SK-N-SH (cell line): ENCODE measurements around the gene OR4P4. TPM values are rescaled to one million over a fixed set of nuclear protein-coding genes. Genes with fewer than 3 reads are reported as not detected.

Experiments
- CTCF ChIA-PET: fragments of 300-600, 350-600 bp; formaldehyde crosslinking; extraction: SDS; loops from one replicate; lab custom pipeline; 2021; lab: Yijun Ruan, JAX
- POLR2A ChIA-PET: fragments of 350-600 bp; sonication (Branson Sonifier 250); formaldehyde crosslinking; extraction: SDS; loops from one replicate; lab custom pipeline; 2020; ENCODE audit warnings: antibody characterized with exemption, inconsistent platforms; lab: Yijun Ruan, JAX
- DNase-seq: peaks from one replicate; pipeline ENCODE4 v3.0.0; 2012
- H2AFZ ChIP-seq: fragments of 200-600 bp; sonication (generic); 2 replicates; pipeline ENCODE4 v1.8.1; 2016; ENCODE audit warnings: antibody characterized with exemption, mild to moderate bottlenecking, low read depth
- H3F3A ChIP-seq: fragments of 200-600 bp; sonication (generic); replicated peaks from 2 replicates; pipeline ENCODE3; 2016; ENCODE audit warnings: antibody characterized with exemption, mild to moderate bottlenecking; ENCODE audit not compliant: insufficient read depth
- H3K27ac ChIP-seq, 2 experiments: fragments of 200-500 bp in 1 of 2; fragments of 200-600 bp in 1 of 2; sonication (Bioruptor generic) in 1 of 2; sonication (generic), shearing (Covaris generic) in 1 of 2; 2 replicates each; pipeline versions ENCODE4 v1.5.1 to v1.6.1; 2014 to 2016; ENCODE audit warnings: low read depth in 2 of 2, inconsistent platforms in 1 of 2, low read length in 1 of 2, mild to moderate bottlenecking in 1 of 2, mixed read lengths in 1 of 2
- H3K27me3 ChIP-seq: fragments of 200-600 bp; sonication (generic), shearing (Covaris generic); 2 replicates; pipeline ENCODE4 v1.6.1; 2016; ENCODE audit warnings: mixed run types; ENCODE audit not compliant: insufficient read depth
- H3K36me3 ChIP-seq, 2 experiments: fragments of 200-500 bp in 1 of 2; fragments of 200-600 bp in 1 of 2; sonication (Bioruptor generic) in 1 of 2; sonication (generic) in 1 of 2; replicated peaks in 1 of 2; 2 replicates each; pipeline versions ENCODE3 to v1.5.1; 2014 to 2016; ENCODE audit warnings: low read length in 1 of 2, mild to moderate bottlenecking in 1 of 2; ENCODE audit not compliant: insufficient read depth in 2 of 2, control insufficient read depth in 1 of 2
- H3K4me1 ChIP-seq, 2 experiments: fragments of 200-500 bp in 1 of 2; fragments of 200-600 bp in 1 of 2; sonication (Bioruptor generic) in 1 of 2; sonication (generic), shearing (Covaris generic) in 1 of 2; 2 replicates each; pipeline versions ENCODE4 v1.5.1 to v1.6.1; 2014 to 2016; ENCODE audit warnings: low read depth in 1 of 2, low read length in 1 of 2, mixed run types in 1 of 2; ENCODE audit not compliant: insufficient read depth in 2 of 2, control insufficient read depth in 1 of 2
- H3K4me2 ChIP-seq: fragments of 200-600 bp; sonication (generic), shearing (Covaris generic); 2 replicates; pipeline ENCODE4 v1.6.1; 2017; ENCODE audit warnings: mixed run types
- H3K4me3 ChIP-seq, 2 experiments: fragments of 200-500 bp in 1 of 2; fragments of 200-600 bp in 1 of 2; sonication (Bioruptor generic) in 1 of 2; sonication (generic), shearing (Covaris generic) in 1 of 2; 2 replicates each; pipeline versions ENCODE4 v1.5.1 to v1.8.1; 2014 to 2016; ENCODE audit warnings: low read depth in 2 of 2, inconsistent platforms in 1 of 2, low read length in 1 of 2, mild to moderate bottlenecking in 1 of 2, mixed read lengths in 1 of 2, moderate library complexity in 1 of 2
- H3K79me2 ChIP-seq: fragments of 200-600 bp; sonication (generic); 2 replicates; pipeline ENCODE4 v1.8.1; 2017; ENCODE audit warnings: mild to moderate bottlenecking; ENCODE audit not compliant: insufficient read depth
- H3K9ac ChIP-seq: fragments of 200-600 bp; sonication (generic); 2 replicates; pipeline ENCODE4 v1.6.1; 2017; ENCODE audit warnings: mixed run types
- H3K9me2 ChIP-seq: fragments of 200-600 bp; sonication (generic); 2 replicates; pipeline ENCODE4 v1.6.1; 2017; ENCODE audit warnings: mixed run types
- H3K9me3 ChIP-seq: fragments of 200-600 bp; sonication (generic); 2 replicates; pipeline ENCODE4 v1.6.1; 2017; ENCODE audit warnings: mixed run types, mild to moderate bottlenecking, moderate library complexity
- H4K20me1 ChIP-seq: fragments of 200-600 bp; sonication (generic); 2 replicates; pipeline ENCODE4 v1.6.1; 2017; ENCODE audit warnings: mild to moderate bottlenecking, mixed run types; ENCODE audit not compliant: insufficient read depth
- CHD2 ChIP-seq: fragments of 150-350 bp; IDR thresholded peaks from 2 replicates; pipeline ENCODE4 v1.6.1; 2018; ENCODE audit warnings: low read length; ENCODE audit not compliant: partially characterized antibody
- CTCF ChIP-seq: fragments of 200-600 bp; sonication (generic); IDR thresholded peaks from 2 replicates; pipeline ENCODE4 v1.6.1; 2017; ENCODE audit warnings: antibody characterized with exemption, mild to moderate bottlenecking, moderate library complexity
- FOXJ3 ChIP-seq: sonication (generic); formaldehyde crosslinking; IDR thresholded peaks from 2 replicates; pipeline ENCODE4 v1.5.1; 2020; ENCODE audit warnings: mild to moderate bottlenecking, missing genetic modification reagents
- GATA2 ChIP-seq: sonication (generic); formaldehyde crosslinking; IDR thresholded peaks from 2 replicates; pipeline ENCODE4 v1.5.0; 2020; ENCODE audit warnings: mild to moderate bottlenecking, missing genetic modification reagents
- IRF3 ChIP-seq: fragments of 150-350 bp; IDR thresholded peaks from 2 replicates; pipeline ENCODE4 v1.6.1; 2016; ENCODE audit warnings: mild to moderate bottlenecking, low read depth, low read length
- MXI1 ChIP-seq: IDR thresholded peaks from 2 replicates; pipeline ENCODE4 v1.6.1; 2012; ENCODE audit warnings: mild to moderate bottlenecking, low read depth, low read length, improper control_type of control experiment
- NFIC ChIP-seq: IDR thresholded peaks from 2 replicates; pipeline ENCODE4 v1.4.0; 2012; ENCODE audit warnings: borderline replicate concordance
- NRF1 ChIP-seq: IDR thresholded peaks from 2 replicates; pipeline ENCODE4 v1.6.1; 2012; ENCODE audit warnings: low read depth, mild to moderate bottlenecking, low read length
- PBX3 ChIP-seq: IDR thresholded peaks from 2 replicates; pipeline ENCODE4; 2012
- RAD21 ChIP-seq: IDR thresholded peaks from 2 replicates; pipeline ENCODE4 v1.6.1; 2012; ENCODE audit warnings: mild to moderate bottlenecking, low read length
- RCOR1 ChIP-seq: fragments of 150-350 bp; IDR thresholded peaks from 2 replicates; pipeline ENCODE4 v1.6.1; 2017; ENCODE audit warnings: antibody characterized with exemption, low read length
- RXRA ChIP-seq: IDR thresholded peaks from 2 replicates; pipeline ENCODE4 v1.4.0; 2012; ENCODE audit warnings: low read depth, mild to moderate bottlenecking, borderline replicate concordance
- SIN3A ChIP-seq: IDR thresholded peaks from 2 replicates; pipeline ENCODE4 v1.6.1; 2012; ENCODE audit warnings: low read depth, mild to moderate bottlenecking, low read length, moderate library complexity, borderline replicate concordance
- SMC3 ChIP-seq: IDR thresholded peaks from 2 replicates; pipeline ENCODE4 v1.6.1; 2012; ENCODE audit warnings: low read depth, low read length, improper control_type of control experiment
- USF1 ChIP-seq: IDR thresholded peaks from 2 replicates; pipeline ENCODE4 v1.4.0; 2012; ENCODE audit warnings: low read depth, borderline replicate concordance
- USF2 ChIP-seq: fragments of 150-350 bp; IDR thresholded peaks from 2 replicates; pipeline ENCODE4 v1.6.1; 2017; ENCODE audit warnings: antibody characterized with exemption, low read length, low read depth, borderline replicate concordance
- YY1 ChIP-seq: IDR thresholded peaks from 2 replicates; pipeline ENCODE4 v1.4.0; 2012; ENCODE audit warnings: low read depth, mild to moderate bottlenecking
- WGBS: methylation state at CpG from one replicate; pipeline ENCODE4 v1.1.6; 2017; ENCODE audit warnings: low lambda C conversion rate; 5-methylcytosine and 5-hydroxymethylcytosine counted together
- polyA plus RNA-seq, 3 experiments: library from polyadenylated mRNA; depleted of rRNA; stranded (reverse); fragments of >200 nt; gene quantifications; 2 replicates each; pipeline ENCODE4 v1.2.3, GENCODE V29; 2012

OR4P4 gene
- polyA plus RNA-seq, 1 of the 3 experiments (the other 2 are of a cell fraction), result not detected

GRCh38 chr11:55648027-55648426 lies 13.1 kb downstream of the OR4P4 start, which contains the start of gene OR4S2:
Gene OR4S2 (plus strand): TSS chr11:55648327. CDS start chr11:55650904, 2,577 bp downstream.
- no peaks in the 10 kb centered on the region for H3K4me1 ChIP-seq
- H2AFZ ChIP-seq, result no peak within 1 kb of the TSS
- no peaks in the 10 kb centered on the region for H3K79me2 ChIP-seq
- H3K27ac ChIP-seq, result no peak within 1 kb of the TSS
- H3K9me3 ChIP-seq, result no peaks in the 10 kb centered on the region
- no peaks in the 10 kb centered on the region for H3F3A ChIP-seq
- H3K9me2 ChIP-seq, result no peaks in the 10 kb centered on the region
- TF ChIP-seq NFIC (no peak), FOXJ3 (CRISPR knock-in tag) (no peak), YY1 (no peak), SIN3A (no peak), GATA2 (CRISPR knock-in tag) (no peak), IRF3 (no peak), USF2 (no peak), CTCF (no peak), RCOR1 (no peak), RAD21 (no peak), PBX3 (no peak), USF1 (no peak), NRF1 (no peak), RXRA (no peak), MXI1 (no peak), CHD2 (no peak), SMC3 (no peak)
- TF ChIP-seq, all 33 proteins: peak for 0
- Histone ChIP-seq H4K20me1 (no peaks in the 10 kb centered on the region), H3K36me3 (no peaks in the 10 kb centered on the region), H3K27me3 (no peaks in the 10 kb centered on the region), H3K9ac (no peak within 1 kb of the TSS), H3K4me3 (no peak within 1 kb of the TSS), H3K4me2 (no peak within 1 kb of the TSS)
- ChIA-PET POLR2A (no interaction called here), CTCF (no interaction called here)
- 0% methylated on average over 2 of the region's 2 CpGs for WGBS
- DNase-seq, result no peak
